LNCAP (cell line): Measurements from ENCODE around the gene CLEC10A.

Source experiments
- TF ChIP-seq, protein P1 (sequence below): fragments of 450-650 bp; IDR thresholded peaks from 2 replicates; pipeline ENCODE4 v1.5.1; 2017; ENCODE audit warnings: mild to moderate bottlenecking

CLEC10A gene

DNA sequence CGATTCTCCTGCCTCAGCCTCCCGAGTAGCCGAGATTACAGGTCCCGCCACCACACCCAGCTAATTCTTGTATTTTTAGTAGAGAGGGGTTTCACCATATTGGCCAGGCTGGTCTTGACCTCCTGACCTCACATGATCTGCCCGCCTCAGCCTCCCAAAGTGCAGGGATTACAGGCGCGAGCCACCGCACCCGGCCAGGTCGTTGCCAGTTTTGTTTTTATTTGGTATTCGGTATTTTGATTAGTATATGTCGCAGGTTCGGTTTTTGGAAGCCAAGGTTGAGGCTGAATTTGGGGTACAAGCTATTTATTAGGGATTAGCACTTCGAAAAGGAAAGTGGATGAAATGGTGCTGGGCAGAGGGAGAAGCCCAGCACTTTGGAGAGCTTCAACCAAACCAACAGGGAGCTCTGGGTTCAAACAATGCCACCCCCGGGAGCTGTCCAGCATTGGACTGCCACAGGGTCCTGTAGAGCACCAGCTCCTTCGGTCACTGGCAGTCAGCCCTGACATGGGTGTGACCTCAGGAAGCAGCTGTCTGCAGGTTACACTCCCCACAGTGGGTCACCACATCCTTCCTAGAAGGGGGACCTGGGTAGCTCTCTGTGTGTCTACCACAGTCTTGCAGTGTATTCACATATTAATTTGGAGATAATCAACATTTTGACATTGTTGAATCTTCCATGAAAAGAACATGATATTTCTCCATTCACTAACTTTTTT, 1.5 kb upstream of the CLEC10A start:
- TF ChIP-seq, protein P1, sequence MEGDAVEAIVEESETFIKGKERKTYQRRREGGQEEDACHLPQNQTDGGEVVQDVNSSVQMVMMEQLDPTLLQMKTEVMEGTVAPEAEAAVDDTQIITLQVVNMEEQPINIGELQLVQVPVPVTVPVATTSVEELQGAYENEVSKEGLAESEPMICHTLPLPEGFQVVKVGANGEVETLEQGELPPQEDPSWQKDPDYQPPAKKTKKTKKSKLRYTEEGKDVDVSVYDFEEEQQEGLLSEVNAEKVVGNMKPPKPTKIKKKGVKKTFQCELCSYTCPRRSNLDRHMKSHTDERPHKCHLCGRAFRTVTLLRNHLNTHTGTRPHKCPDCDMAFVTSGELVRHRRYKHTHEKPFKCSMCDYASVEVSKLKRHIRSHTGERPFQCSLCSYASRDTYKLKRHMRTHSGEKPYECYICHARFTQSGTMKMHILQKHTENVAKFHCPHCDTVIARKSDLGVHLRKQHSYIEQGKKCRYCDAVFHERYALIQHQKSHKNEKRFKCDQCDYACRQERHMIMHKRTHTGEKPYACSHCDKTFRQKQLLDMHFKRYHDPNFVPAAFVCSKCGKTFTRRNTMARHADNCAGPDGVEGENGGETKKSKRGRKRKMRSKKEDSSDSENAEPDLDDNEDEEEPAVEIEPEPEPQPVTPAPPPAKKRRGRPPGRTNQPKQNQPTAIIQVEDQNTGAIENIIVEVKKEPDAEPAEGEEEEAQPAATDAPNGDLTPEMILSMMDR = no peak

DNA sequence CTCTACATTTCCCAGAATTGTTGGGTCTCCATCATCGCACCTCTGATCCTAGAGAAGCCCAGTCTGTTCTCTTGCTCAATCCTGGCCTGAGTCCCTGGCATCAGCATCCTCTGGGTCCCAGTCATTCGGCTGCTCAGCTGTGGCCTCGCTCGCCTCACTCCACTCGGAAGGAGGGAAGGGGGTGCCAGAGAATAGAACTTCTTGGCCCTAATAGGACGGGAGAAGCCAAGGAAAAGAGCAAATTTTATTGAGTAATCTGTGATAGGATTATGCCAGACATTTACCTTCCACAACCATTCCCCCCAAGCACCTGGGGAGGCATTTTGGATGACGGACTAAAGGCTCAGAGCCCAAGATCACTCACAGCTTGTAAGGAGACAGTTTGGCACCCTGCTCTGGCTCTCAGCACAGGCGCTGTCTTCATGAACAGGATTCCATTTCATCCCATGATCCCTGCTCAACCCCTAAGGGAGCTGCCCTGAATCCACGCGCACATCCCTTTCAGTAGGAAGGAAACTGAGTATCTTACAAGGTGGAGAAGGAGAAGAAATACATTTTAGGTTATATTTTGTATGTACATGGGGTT, 498 bp upstream of the CLEC10A start:
- TF ChIP-seq, protein P1 = no peak

DNA sequence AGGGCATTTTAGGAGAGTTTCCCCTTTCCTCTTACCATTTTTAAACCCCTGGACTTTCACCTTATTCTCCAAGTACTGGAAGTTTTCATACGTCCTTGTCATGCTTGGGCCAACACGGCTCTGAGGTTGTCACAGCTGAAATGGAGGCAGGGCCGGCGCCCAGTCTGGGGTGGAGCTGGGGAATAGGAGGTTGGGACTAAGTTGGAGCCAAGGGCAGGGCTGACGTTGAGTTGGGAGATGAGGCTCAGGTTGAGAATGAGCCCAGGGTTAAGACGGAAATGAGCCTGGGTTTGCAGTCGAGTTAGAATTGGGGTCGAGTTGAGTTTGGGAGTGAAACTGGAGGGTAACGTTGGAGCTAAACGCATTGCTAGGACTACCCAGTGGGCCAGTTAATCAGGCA, 1.3 kb downstream of the CLEC10A start:
- TF ChIP-seq, protein P1 = no peak

DNA sequence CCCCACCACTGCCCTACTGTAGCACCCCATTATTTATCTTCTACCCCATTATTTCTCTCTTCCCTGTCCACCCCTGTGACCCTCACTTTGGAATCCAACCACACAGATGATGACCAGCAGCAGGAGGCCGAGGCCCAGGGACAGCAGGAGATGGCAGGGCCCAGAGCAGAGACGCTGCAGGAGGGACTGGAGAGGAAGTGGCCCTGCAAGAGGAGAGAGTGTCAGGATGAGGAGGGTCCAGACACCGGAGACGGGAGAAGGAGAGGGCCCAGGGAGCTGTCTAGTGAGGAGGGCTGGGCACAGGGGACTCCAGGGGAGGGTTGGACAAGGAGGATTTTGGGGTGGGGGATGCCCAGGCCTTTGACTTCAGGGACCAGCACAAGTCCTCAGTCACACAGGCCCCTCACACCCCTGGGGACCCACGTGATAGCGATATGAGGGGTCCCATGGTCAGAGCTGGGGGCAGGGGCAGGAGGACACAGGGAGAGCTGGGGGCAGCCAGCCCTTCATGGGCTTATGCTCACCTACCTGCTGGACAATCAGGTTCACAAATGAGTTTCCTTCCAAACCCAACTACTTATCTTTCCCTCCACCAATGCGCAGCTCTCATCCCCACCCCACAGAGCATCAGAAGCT, 2.0 kb downstream of the CLEC10A start:
- TF ChIP-seq, protein P1 = no peak

DNA sequence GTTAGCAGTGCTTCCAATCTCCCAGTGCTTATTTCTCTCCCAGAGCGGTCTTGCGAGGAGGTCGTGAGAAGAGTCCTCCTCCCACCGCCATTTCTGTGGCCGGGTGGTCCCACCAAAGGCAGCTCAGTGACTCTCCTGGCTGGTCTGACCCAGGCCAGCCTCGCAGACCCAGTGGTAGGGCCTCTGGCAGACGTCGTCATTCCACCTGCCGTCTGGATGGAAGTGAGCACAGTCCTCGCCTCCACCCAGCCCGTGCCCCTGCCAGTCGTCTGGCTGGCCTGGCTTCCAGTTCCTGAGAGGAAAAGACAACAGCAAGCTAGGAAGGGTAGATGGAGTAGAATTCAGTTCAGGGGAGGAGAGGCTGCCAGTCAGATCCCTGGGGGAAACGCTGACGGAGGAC, 5.1 kb downstream of the CLEC10A start:
- TF ChIP-seq, protein P1 = no peak

DNA sequence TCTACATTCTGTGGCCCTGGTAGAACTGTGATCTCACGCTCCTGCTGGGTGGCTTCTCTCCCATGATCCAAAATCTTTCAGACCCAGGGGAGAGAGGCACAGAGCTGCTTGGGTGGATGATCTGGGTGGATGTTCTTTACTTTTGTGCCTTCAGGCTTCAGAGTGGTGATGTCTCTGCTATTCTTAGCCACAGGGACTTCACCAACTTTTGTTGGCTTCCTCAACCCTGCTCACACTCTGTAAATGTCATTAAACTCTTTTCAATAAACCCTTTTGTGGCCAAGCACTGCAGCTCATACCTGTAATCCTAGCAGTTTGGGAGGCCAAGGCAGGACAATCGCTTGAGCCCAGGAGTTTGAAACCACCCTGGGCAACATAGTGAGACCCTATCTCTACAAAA, 7.6 kb downstream of the CLEC10A start:
- TF ChIP-seq, protein P1 = no peak

DNA sequence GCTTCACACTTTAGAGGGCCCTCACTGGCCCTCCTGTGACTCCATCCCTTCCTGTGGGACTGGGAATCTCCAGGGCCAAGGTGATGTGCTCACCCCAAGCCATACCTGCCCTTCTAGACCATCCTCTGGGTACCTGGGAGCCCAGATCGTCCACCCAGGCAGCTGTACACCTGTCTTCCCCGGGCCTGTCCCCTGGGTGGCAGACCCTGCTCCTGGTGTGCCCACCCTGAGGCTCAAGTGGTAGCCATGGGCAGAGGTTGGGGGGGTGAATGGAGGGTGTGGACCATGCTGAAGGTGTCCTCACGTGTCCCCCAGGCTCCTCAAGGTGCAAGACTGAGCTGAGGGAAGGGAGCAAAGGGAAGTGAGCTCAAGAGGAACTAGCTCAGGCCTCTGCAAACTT, 9.3 kb downstream of the CLEC10A start:
- TF ChIP-seq, protein P1 = no peak
